Astrocyte of the spinal cord (primary cell): Measurements from ENCODE around the gene INSYN2B.

Experiments used
- DNase-seq: peaks from one replicate; pipeline ENCODE4 v3.0.0; 2011; ENCODE audit warnings: low read depth, low spot score
- H3K4me3 ChIP-seq: 2 replicates; pipeline ENCODE4 v1.5.1; 2011; ENCODE audit warnings: low read depth, mild to moderate bottlenecking, low read length, moderate library complexity
- CTCF ChIP-seq: IDR thresholded peaks from 2 replicates; pipeline ENCODE4 v1.5.1; 2012; ENCODE audit warnings: low read depth, mild to moderate bottlenecking, low read length, inconsistent platforms
- in situ Hi-C: cut with HindIII; loops from 2 replicates; pipeline ENCODE4 v1.10.0; 2017; ENCODE audit warnings: low sequenced_read_pairs

INSYN2B gene

GRCh38 chr5:169848792-169849191 is 131.5 kb downstream of the INSYN2B start:
- in situ Hi-C loops: no loop called here
- no peak for TF ChIP-seq CTCF
- H3K4me3 ChIP-seq: no peak overlapping the region
- DNase-seq: no peak

DNA sequence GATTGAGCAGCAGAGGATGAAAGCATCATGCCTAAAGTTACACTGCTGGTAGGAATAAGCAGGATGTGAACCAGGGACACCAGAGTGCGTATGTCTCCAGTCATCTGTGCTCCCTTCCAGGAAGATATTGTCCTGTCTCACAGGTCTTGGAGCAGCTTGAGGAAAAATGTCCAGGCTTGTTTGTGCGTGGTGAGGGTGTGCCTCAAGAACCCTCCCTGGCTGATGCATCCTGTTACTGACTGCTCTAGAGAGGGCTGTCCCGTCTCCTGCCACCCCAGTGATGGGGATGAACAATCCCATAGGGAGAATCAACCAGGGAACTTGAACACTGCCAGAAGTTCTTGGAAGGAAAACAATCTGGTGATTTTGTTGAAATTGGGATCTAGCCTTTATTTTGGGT is 132.0 kb downstream of the INSYN2B start:
- DNase-seq: no peak
- TF ChIP-seq CTCF: no peak
- in situ Hi-C loops: no loop called here
- H3K4me3 ChIP-seq: no peak overlapping the region

- in situ Hi-C loops: no loop called here
- TF ChIP-seq CTCF: no peak
- DNase-seq: no peak
- no peak overlapping the region for H3K4me3 ChIP-seq
These were observed 132.8 kb downstream of the INSYN2B start for GRCh38 chr5:169847519-169847918.

DNA sequence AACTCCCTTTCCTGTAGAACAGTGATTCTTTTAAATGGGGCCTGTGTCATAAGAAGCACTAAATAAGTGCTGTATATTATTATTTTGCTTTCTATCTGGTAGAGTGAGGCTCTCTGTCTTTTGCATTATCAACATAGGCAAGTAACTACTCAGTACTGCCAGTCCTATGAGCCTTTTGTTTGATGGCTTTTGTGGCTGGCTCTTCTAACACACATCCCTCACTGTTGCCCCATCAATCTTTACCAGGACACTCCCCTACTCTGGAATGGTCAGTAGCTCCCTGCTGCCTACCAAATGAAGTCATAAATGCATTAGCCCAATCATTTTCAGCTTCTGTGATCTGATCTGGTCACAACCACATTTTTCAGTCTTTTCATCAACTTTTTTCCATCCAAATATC is 137.6 kb downstream of the INSYN2B start:
- no peak overlapping the region for H3K4me3 ChIP-seq
- no peak for TF ChIP-seq CTCF
- no peak for DNase-seq
- in situ Hi-C loops: no loop called here

- no peak overlapping the region for H3K4me3 ChIP-seq
- DNase-seq: no peak
- TF ChIP-seq CTCF: no peak
- in situ Hi-C loops: no loop called here
These were observed 139.9 kb downstream of the INSYN2B start for GRCh38 chr5:169840405-169840804.

- TF ChIP-seq CTCF: no peak
- DNase-seq: no peak
- H3K4me3 ChIP-seq: no peak overlapping the region
- in situ Hi-C loops: no loop called here
These were observed 141.6 kb downstream of the INSYN2B start for GRCh38 chr5:169838688-169839087.

- in situ Hi-C loops: no loop called here
- TF ChIP-seq CTCF: no peak
- DNase-seq: no peak
- H3K4me3 ChIP-seq: no peak overlapping the region
These were observed 142.6 kb downstream of the INSYN2B start for GRCh38 chr5:169837686-169838085.
